K562 (cell line): Measurements from ENCODE around the gene SLC22A4. TPM values are rescaled to one million over a fixed set of nuclear protein-coding genes. Genes with fewer than 3 reads are reported as not detected.

Experiments used
- CCAR2 ChIP-seq: fragments of 200-400 bp; formaldehyde crosslinking; IDR thresholded peaks from 2 replicates; pipeline ENCODE4 v1.6.1; 2017; ENCODE audit warnings: mild to moderate bottlenecking, low read depth, low read length
- ELF1 ChIP-seq: fragments of 200-800 bp; sonication (Bioruptor generic); IDR thresholded peaks from 2 replicates; pipeline ENCODE4 v1.6.1; 2016; ENCODE audit warnings: missing genetic modification characterization, missing compliant biosample characterization
- KDM4B ChIP-seq, 2 experiments: fragments of 450-650 bp in 1 of 2; sonication (generic) in 1 of 2; IDR thresholded peaks; 2 replicates each; pipeline ENCODE4 v1.6.1; 2016 to 2017; ENCODE audit warnings: borderline replicate concordance in 2 of 2, antibody characterized with exemption in 1 of 2, low read depth in 1 of 2, mild to moderate bottlenecking in 1 of 2
- LEF1 ChIP-seq: fragments of 450-650 bp; IDR thresholded peaks from 2 replicates; pipeline ENCODE4 v1.6.1; 2016; ENCODE audit warnings: mild to moderate bottlenecking
- ZBTB1 ChIP-seq: sonication (generic); formaldehyde crosslinking; IDR thresholded peaks from 2 replicates; pipeline ENCODE4 v1.8.1; 2023; ENCODE audit warnings: missing genetic modification reagents, low read depth, mild to moderate bottlenecking, borderline replicate concordance
- polyA plus RNA-seq, 8 experiments: library from polyadenylated mRNA; depleted of rRNA in 4 of 8; stranded (reverse) in 5 of 8; unstranded in 3 of 8; fragments of >200 nt; fragmentation: Nextera tagmentation in 2 of 8; fragmentation: Illumina TruSeq in 1 of 8; extraction: Ambion mirVana in 2 of 8; extraction: Trizol in 1 of 8; gene quantifications; 2 replicates each; pipeline versions ENCODE4 v1.2.1 to v1.2.3, GENCODE V29; 2011 to 2014; ENCODE audit warnings: inconsistent platforms in 1 of 8, missing spikeins in 1 of 8
- total RNA-seq, 7 experiments: library from RNA; depleted of rRNA in 6 of 7; stranded (reverse); fragments of >200 nt in 6 of 7; fragmentation: Illumina TruSeq in 2 of 7; extraction: Trizol in 2 of 7; gene quantifications; 2 replicates each; pipeline versions ENCODE4 v1.2.1 to v1.2.3, GENCODE V29; 2011 to 2021; ENCODE audit warnings: low replicate concordance in 1 of 7
- TF ChIP-seq, protein P1 (sequence below), 2 experiments: IDR thresholded peaks; 2 replicates each; pipeline ENCODE4 v1.6.1; 2011; ENCODE audit warnings: borderline replicate concordance in 1 of 2, control low read depth in 1 of 2, low read depth in 1 of 2, low read length in 1 of 2, mild to moderate bottlenecking in 1 of 2, mixed read lengths in 1 of 2, moderate library complexity in 1 of 2; ENCODE audit not compliant: insufficient read depth in 1 of 2, insufficient read length in 1 of 2, poor library complexity in 1 of 2, severe bottlenecking in 1 of 2; ENCODE audit errors: extremely low read depth in 1 of 2
- TF ChIP-seq, protein P2 (sequence below), 2 experiments: fragments of 450-650 bp in 1 of 2; sonication (generic) in 1 of 2; formaldehyde crosslinking in 1 of 2; IDR thresholded peaks; 2 replicates each; pipeline versions ENCODE4 v1.7.1 to v1.9.0; 2016 to 2022; ENCODE audit warnings: inconsistent platforms in 1 of 2, mild to moderate bottlenecking in 1 of 2, missing genetic modification reagents in 1 of 2
- TF ChIP-seq, protein P3 (sequence below): fragments of 450-650 bp; conservative IDR thresholded peaks from 2 replicates; pipeline ENCODE4 v1.6.1; 2016; ENCODE audit warnings: missing genetic modification characterization, low read depth, mild to moderate bottlenecking, missing compliant biosample characterization, moderate library complexity
- TF ChIP-seq, protein P4 (sequence below), 2 experiments: fragments of 250-450 bp in 1 of 2; fragments of 450-650 bp in 1 of 2; sonication (Bioruptor Pico) in 1 of 2; IDR thresholded peaks; 2 replicates each; pipeline versions ENCODE4 v1.6.1 to v1.8.0; 2016 to 2021; ENCODE audit warnings: mild to moderate bottlenecking in 2 of 2, moderate library complexity in 2 of 2, missing compliant biosample characterization in 1 of 2, missing genetic modification characterization in 1 of 2
- TF ChIP-seq, protein P5 (sequence below): fragments of 450-650 bp; formaldehyde crosslinking; IDR thresholded peaks from 2 replicates; pipeline ENCODE4 v1.4.0; 2020; ENCODE audit warnings: mild to moderate bottlenecking, mixed read lengths

Gene SLC22A4
- total and polyA plus RNA-seq, 9 of the 15 experiments (the other 6 are each of a cell fraction or from before 2014, with no cell fraction given), result 2.7 to 9.5 (median 6.2) TPM

DNA sequence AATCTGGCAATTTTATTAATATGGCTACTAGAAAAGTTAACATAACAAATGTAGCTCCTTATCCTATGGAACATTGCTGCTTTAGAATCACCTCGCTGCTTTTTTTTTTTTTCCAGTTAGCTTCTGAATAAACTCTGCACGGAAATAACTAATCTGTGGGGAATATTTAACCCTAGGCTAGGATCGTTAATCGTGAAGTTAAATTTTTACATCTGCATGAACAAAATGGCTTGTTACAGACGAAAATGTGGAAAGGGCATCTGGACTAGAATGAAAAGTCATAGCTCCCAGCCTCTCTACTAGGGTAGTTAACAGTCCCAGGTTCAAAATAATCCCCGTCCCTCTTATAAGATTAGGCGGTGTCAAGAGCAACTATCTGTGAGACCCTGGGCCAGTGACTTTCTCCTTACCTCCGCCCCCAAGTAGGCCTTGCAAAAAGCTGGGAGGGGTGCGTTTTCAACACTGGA is 74.8 kb downstream of the SLC22A4 start (continued):
- TF ChIP-seq, protein P1, sequence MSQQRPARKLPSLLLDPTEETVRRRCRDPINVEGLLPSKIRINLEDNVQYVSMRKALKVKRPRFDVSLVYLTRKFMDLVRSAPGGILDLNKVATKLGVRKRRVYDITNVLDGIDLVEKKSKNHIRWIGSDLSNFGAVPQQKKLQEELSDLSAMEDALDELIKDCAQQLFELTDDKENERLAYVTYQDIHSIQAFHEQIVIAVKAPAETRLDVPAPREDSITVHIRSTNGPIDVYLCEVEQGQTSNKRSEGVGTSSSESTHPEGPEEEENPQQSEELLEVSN (IDR thresholded peaks at IDR 0.05; ENCODE audit: borderline replicate concordance in 1 of 2, extremely low read depth in 1 of 2, insufficient read depth in 1 of 2, insufficient read length in 1 of 2, low read depth in 1 of 2, low read length in 1 of 2, poor library complexity in 1 of 2, severe bottlenecking in 1 of 2), result no peak
- TF ChIP-seq, protein P2, sequence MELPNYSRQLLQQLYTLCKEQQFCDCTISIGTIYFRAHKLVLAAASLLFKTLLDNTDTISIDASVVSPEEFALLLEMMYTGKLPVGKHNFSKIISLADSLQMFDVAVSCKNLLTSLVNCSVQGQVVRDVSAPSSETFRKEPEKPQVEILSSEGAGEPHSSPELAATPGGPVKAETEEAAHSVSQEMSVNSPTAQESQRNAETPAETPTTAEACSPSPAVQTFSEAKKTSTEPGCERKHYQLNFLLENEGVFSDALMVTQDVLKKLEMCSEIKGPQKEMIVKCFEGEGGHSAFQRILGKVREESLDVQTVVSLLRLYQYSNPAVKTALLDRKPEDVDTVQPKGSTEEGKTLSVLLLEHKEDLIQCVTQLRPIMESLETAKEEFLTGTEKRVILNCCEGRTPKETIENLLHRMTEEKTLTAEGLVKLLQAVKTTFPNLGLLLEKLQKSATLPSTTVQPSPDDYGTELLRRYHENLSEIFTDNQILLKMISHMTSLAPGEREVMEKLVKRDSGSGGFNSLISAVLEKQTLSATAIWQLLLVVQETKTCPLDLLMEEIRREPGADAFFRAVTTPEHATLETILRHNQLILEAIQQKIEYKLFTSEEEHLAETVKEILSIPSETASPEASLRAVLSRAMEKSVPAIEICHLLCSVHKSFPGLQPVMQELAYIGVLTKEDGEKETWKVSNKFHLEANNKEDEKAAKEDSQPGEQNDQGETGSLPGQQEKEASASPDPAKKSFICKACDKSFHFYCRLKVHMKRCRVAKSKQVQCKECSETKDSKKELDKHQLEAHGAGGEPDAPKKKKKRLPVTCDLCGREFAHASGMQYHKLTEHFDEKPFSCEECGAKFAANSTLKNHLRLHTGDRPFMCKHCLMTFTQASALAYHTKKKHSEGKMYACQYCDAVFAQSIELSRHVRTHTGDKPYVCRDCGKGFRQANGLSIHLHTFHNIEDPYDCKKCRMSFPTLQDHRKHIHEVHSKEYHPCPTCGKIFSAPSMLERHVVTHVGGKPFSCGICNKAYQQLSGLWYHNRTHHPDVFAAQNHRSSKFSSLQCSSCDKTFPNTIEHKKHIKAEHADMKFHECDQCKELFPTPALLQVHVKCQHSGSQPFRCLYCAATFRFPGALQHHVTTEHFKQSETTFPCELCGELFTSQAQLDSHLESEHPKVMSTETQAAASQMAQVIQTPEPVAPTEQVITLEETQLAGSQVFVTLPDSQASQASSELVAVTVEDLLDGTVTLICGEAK (IDR thresholded peaks at IDR 0.05), result peak; percentile 41; the same call in 1 of the 2 replicates
- TF ChIP-seq, protein P2 (CRISPR knock-in tag; IDR thresholded peaks at IDR 0.05), result no peak
- TF ChIP-seq CCAR2 (no peak), ELF1 (tag) (no peak), ZBTB1 (CRISPR knock-in tag) (no peak), KDM4B (IDR thresholded peaks at IDR 0.05; ENCODE audit: borderline replicate concordance in 2 of 2, low read depth in 1 of 2) (no peak), LEF1 (no peak)
- TF ChIP-seq, protein P3, sequence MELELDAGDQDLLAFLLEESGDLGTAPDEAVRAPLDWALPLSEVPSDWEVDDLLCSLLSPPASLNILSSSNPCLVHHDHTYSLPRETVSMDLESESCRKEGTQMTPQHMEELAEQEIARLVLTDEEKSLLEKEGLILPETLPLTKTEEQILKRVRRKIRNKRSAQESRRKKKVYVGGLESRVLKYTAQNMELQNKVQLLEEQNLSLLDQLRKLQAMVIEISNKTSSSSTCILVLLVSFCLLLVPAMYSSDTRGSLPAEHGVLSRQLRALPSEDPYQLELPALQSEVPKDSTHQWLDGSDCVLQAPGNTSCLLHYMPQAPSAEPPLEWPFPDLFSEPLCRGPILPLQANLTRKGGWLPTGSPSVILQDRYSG, result no peak
- TF ChIP-seq, protein P4, sequence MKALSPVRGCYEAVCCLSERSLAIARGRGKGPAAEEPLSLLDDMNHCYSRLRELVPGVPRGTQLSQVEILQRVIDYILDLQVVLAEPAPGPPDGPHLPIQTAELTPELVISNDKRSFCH (CRISPR knock-in tag; IDR thresholded peaks at IDR 0.05), result no peak
- TF ChIP-seq, protein P4 (tag; IDR thresholded peaks at IDR 0.05), result no peak
- TF ChIP-seq, protein P5, sequence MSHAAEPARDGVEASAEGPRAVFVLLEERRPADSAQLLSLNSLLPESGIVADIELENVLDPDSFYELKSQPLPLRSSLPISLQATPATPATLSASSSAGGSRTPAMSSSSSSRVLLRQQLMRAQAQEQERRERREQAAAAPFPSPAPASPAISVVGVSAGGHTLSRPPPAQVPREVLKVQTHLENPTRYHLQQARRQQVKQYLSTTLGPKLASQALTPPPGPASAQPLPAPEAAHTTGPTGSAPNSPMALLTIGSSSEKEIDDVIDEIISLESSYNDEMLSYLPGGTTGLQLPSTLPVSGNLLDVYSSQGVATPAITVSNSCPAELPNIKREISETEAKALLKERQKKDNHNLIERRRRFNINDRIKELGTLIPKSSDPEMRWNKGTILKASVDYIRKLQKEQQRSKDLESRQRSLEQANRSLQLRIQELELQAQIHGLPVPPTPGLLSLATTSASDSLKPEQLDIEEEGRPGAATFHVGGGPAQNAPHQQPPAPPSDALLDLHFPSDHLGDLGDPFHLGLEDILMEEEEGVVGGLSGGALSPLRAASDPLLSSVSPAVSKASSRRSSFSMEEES (CRISPR knock-in tag), result no peak
